HCT116 (cell line): Measurements from ENCODE around the gene NCR3LG1. TPM values are rescaled to one million over a fixed set of nuclear protein-coding genes. Genes with fewer than 3 reads are reported as not detected.

Source experiments
- ATAC-seq: fragments of 200-7000 bp; cut with Tn5 transposase; 2 replicates; pipeline ENCODE4 v1.9.1; 2020; ENCODE audit warnings: mild to moderate bottlenecking, moderate library complexity
- BruUV-seq: library from RNA; stranded (reverse); fragments of 400-500 nt; replicated peaks from 2 replicates; lab custom pipeline; 2021; lab: Mats Ljungman, UMichigan
- CTCF ChIA-PET: fragments of 300-600 bp; sonication (Branson Sonifier 250); formaldehyde crosslinking; loops from one replicate; lab custom pipeline; 2021; ENCODE audit warnings: antibody characterized with exemption; lab: Charles Lee
- POLR2A ChIA-PET: fragments of 300-600, 350-600 bp; sonication (Branson Sonifier 250); formaldehyde crosslinking; loops from one replicate; lab custom pipeline; 2021; ENCODE audit warnings: antibody characterized with exemption; lab: Charles Lee
- RAD21 ChIA-PET, 2 experiments: fragments of 300-600 bp; sonication (Branson Sonifier 250); formaldehyde crosslinking; loops; one replicate each; lab custom pipeline; 2023; ENCODE audit warnings: low total read pairs in 2 of 2; ENCODE audit not compliant: uncharacterized antibody in 2 of 2, unreplicated experiment in 2 of 2, low non-redundant PET in 1 of 2; lab: Charles Lee
- DNase-seq: peaks from one replicate; pipeline ENCODE4 v3.0.0-alpha.2; 2010; ENCODE audit warnings: low read depth, low spot score
- H2AFZ ChIP-seq: fragments of 200-600 bp; shearing (Covaris generic), sonication (generic); 2 replicates; pipeline ENCODE4 v1.6.1; 2017; ENCODE audit warnings: low read depth, mixed run types, mixed read lengths, antibody characterized with exemption, low read length; ENCODE audit not compliant: poor library complexity, severe bottlenecking
- H3K27ac ChIP-seq: 2 replicates; pipeline ENCODE4 v1.5.1; 2012; ENCODE audit warnings: low read depth, low read length
- H3K27me3 ChIP-seq: fragments of 200-600 bp; sonication (generic); 2 replicates; pipeline ENCODE4 v1.6.1; 2016; ENCODE audit warnings: mixed run types, low read length, mixed read lengths; ENCODE audit not compliant: insufficient read depth
- H3K36me3 ChIP-seq, 2 experiments: fragments of 200-500 bp in 1 of 2; fragments of 200-600 bp in 1 of 2; sonication (Bioruptor generic) in 1 of 2; sonication (generic) in 1 of 2; 2 replicates each; pipeline versions ENCODE4 v1.5.1 to v1.6.1; 2014 to 2016; ENCODE audit warnings: low read length in 2 of 2, inconsistent platforms in 1 of 2, mixed read lengths in 1 of 2, mixed run types in 1 of 2; ENCODE audit not compliant: insufficient read depth in 2 of 2, control insufficient read depth in 1 of 2
- H3K4me1 ChIP-seq, 2 experiments: fragments of 200-600 bp in 1 of 2; sonication (generic) in 1 of 2; 2 replicates each; pipeline versions ENCODE4 v1.5.1 to v1.6.1; 2012 to 2017; ENCODE audit warnings: low read length in 2 of 2, inconsistent platforms in 1 of 2, mild to moderate bottlenecking in 1 of 2, mixed read lengths in 1 of 2, mixed run types in 1 of 2, moderate library complexity in 1 of 2; ENCODE audit not compliant: insufficient read depth in 2 of 2, control insufficient read depth in 1 of 2
- H3K4me2 ChIP-seq: fragments of 200-600 bp; sonication (generic); 2 replicates; pipeline ENCODE4 v1.6.1; 2017; ENCODE audit warnings: mixed run types, low read length, mixed read lengths
- H3K4me3 ChIP-seq, 2 experiments: fragments of 200-600 bp in 1 of 2; sonication (generic) in 1 of 2; replicated peaks in 1 of 2; 2 replicates each; pipeline ENCODE4 v1.5.1; 2011 to 2016; ENCODE audit warnings: low read length in 2 of 2, control low read depth in 1 of 2, low read depth in 1 of 2, mild to moderate bottlenecking in 1 of 2, mixed read lengths in 1 of 2, mixed run types in 1 of 2
- H3K79me2 ChIP-seq: fragments of 200-600 bp; sonication (generic); 2 replicates; pipeline ENCODE4 v1.6.1; 2017; ENCODE audit warnings: mild to moderate bottlenecking, mixed run types, low read length, moderate library complexity, mixed read lengths; ENCODE audit not compliant: insufficient read depth
- H3K9ac ChIP-seq: fragments of 200-600 bp; sonication (generic); 2 replicates; pipeline ENCODE4 v1.6.1; 2016; ENCODE audit warnings: low read length, mixed read lengths
- H3K9me2 ChIP-seq: fragments of 200-600 bp; sonication (generic), shearing (Covaris generic); 2 replicates; pipeline ENCODE4 v1.6.1; 2017; ENCODE audit warnings: mixed run types, mild to moderate bottlenecking, moderate library complexity; ENCODE audit not compliant: insufficient read depth
- H3K9me3 ChIP-seq, 2 experiments: fragments of 200-500 bp in 1 of 2; fragments of 200-600 bp in 1 of 2; sonication (Bioruptor generic) in 1 of 2; sonication (generic) in 1 of 2; 2 replicates each; pipeline ENCODE4 v1.6.1; 2014 to 2017; ENCODE audit warnings: low read length in 2 of 2, mixed read lengths in 2 of 2, inconsistent platforms in 1 of 2, low read depth in 1 of 2, mild to moderate bottlenecking in 1 of 2, mixed run types in 1 of 2, moderate library complexity in 1 of 2; ENCODE audit not compliant: control insufficient read depth in 1 of 2, insufficient read depth in 1 of 2
- H4K20me1 ChIP-seq: fragments of 200-600 bp; sonication (generic), shearing (Covaris generic); 2 replicates; pipeline ENCODE4 v1.6.1; 2017; ENCODE audit warnings: mixed run types, mild to moderate bottlenecking, moderate library complexity; ENCODE audit not compliant: insufficient read depth
- CBX3 ChIP-seq: IDR thresholded peaks from 2 replicates; pipeline ENCODE4 v1.6.1; 2012; ENCODE audit warnings: low read depth
- EZH2 ChIP-seq: fragments of 200-600 bp; sonication (generic); IDR thresholded peaks from 2 replicates; pipeline ENCODE4 v1.6.1; 2017; ENCODE audit warnings: antibody characterized with exemption, mixed run types
- EZH2phosphoT487 ChIP-seq: fragments of 200-600 bp; IDR thresholded peaks from 2 replicates; pipeline ENCODE4 v1.6.1; 2018; ENCODE audit warnings: antibody characterized with exemption, borderline replicate concordance
- MAX ChIP-seq: IDR thresholded peaks from 2 replicates; pipeline ENCODE4 v1.6.1; 2012
- RAD21 ChIP-seq: IDR thresholded peaks from 2 replicates; pipeline ENCODE4 v1.6.1; 2012; ENCODE audit warnings: low read depth, mild to moderate bottlenecking
- YY1 ChIP-seq: IDR thresholded peaks from 2 replicates; pipeline ENCODE4 v1.6.1; 2011; ENCODE audit warnings: low read length, low read depth, moderate library complexity, mild to moderate bottlenecking; ENCODE audit not compliant: insufficient replicate concordance; ENCODE audit errors: extremely low read depth
- ZFX ChIP-seq: fragments of 450-650 bp; IDR thresholded peaks from 2 replicates; pipeline ENCODE4 v1.6.1; 2017
- ZNF274 ChIP-seq: fragments of 200-500 bp; sonication (Bioruptor generic); IDR thresholded peaks from 2 replicates; pipeline ENCODE4 v1.6.1; 2014; ENCODE audit warnings: mild to moderate bottlenecking, low read depth, low read length, inconsistent platforms
- intact Hi-C: fragments of 100-400 bp; cut with micrococcal nuclease; formaldehyde crosslinking; loops from 2 replicates; pipeline ENCODE4 v1.10.0; 2022
- total RNA-seq: library from RNA; stranded (reverse); gene quantifications from one replicate; pipeline ENCODE4 v1.2.1, GENCODE V29; 2021; ENCODE audit not compliant: unreplicated experiment
- TF ChIP-seq, protein P1 (sequence below): IDR thresholded peaks from 2 replicates; pipeline ENCODE4 v1.6.1; 2012; ENCODE audit warnings: low read depth
- TF ChIP-seq, protein P2 (sequence below): IDR thresholded peaks from 2 replicates; pipeline ENCODE4 v1.6.1; 2011; ENCODE audit warnings: mild to moderate bottlenecking, low read length, moderate library complexity; ENCODE audit not compliant: insufficient replicate concordance; ENCODE audit errors: extremely low read depth
- TF ChIP-seq, protein P3 (sequence below): IDR thresholded peaks from 2 replicates; pipeline ENCODE4 v1.6.1; 2012

The NCR3LG1 gene
- total RNA-seq, 1 experiment from 2014 or later: 1.5 TPM

- Histone ChIP-seq H3K9ac (no peak overlapping the region), H3K9me3 (no peaks in the 10 kb centered on the region), H3K79me2 (no peaks in the 10 kb centered on the region)
- ATAC-seq: no peak
- no TSS peak for BruUV-seq
- TF ChIP-seq, protein P1, sequence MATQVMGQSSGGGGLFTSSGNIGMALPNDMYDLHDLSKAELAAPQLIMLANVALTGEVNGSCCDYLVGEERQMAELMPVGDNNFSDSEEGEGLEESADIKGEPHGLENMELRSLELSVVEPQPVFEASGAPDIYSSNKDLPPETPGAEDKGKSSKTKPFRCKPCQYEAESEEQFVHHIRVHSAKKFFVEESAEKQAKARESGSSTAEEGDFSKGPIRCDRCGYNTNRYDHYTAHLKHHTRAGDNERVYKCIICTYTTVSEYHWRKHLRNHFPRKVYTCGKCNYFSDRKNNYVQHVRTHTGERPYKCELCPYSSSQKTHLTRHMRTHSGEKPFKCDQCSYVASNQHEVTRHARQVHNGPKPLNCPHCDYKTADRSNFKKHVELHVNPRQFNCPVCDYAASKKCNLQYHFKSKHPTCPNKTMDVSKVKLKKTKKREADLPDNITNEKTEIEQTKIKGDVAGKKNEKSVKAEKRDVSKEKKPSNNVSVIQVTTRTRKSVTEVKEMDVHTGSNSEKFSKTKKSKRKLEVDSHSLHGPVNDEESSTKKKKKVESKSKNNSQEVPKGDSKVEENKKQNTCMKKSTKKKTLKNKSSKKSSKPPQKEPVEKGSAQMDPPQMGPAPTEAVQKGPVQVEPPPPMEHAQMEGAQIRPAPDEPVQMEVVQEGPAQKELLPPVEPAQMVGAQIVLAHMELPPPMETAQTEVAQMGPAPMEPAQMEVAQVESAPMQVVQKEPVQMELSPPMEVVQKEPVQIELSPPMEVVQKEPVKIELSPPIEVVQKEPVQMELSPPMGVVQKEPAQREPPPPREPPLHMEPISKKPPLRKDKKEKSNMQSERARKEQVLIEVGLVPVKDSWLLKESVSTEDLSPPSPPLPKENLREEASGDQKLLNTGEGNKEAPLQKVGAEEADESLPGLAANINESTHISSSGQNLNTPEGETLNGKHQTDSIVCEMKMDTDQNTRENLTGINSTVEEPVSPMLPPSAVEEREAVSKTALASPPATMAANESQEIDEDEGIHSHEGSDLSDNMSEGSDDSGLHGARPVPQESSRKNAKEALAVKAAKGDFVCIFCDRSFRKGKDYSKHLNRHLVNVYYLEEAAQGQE: no peak
- TF ChIP-seq YY1 (no peak), ZNF274 (no peak), MAX (no peak), CBX3 (no peak), ZFX (no peak), RAD21 (no peak), EZH2phosphoT487 (no peak), EZH2 (no peak)
- TF ChIP-seq, protein P2, sequence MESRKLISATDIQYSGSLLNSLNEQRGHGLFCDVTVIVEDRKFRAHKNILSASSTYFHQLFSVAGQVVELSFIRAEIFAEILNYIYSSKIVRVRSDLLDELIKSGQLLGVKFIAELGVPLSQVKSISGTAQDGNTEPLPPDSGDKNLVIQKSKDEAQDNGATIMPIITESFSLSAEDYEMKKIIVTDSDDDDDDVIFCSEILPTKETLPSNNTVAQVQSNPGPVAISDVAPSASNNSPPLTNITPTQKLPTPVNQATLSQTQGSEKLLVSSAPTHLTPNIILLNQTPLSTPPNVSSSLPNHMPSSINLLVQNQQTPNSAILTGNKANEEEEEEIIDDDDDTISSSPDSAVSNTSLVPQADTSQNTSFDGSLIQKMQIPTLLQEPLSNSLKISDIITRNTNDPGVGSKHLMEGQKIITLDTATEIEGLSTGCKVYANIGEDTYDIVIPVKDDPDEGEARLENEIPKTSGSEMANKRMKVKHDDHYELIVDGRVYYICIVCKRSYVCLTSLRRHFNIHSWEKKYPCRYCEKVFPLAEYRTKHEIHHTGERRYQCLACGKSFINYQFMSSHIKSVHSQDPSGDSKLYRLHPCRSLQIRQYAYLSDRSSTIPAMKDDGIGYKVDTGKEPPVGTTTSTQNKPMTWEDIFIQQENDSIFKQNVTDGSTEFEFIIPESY: no peak
- TF ChIP-seq, protein P3, sequence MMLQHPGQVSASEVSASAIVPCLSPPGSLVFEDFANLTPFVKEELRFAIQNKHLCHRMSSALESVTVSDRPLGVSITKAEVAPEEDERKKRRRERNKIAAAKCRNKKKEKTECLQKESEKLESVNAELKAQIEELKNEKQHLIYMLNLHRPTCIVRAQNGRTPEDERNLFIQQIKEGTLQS: no peak
- TF ChIP-seq, all 23 proteins: peak for 0
- ChIA-PET CTCF (no interaction called here), POLR2A (no interaction called here), RAD21 (no interaction called here)
- no peak overlapping the region for H3K27ac ChIP-seq
- H3K27me3 ChIP-seq: peaks cover 70% of the 10 kb centered on the region
- H3K4me3 ChIP-seq: no peak overlapping the region
- H4K20me1 ChIP-seq: no peaks in the 10 kb centered on the region
- H3K4me1 ChIP-seq: peaks cover 0 to 4% of the 10 kb centered on the region in 2 experiments; a peak in 2 of 4 replicates
- no peaks in the 10 kb centered on the region for H3K9me2 ChIP-seq
- H3K4me2 ChIP-seq: no peak overlapping the region
- no peaks in the 10 kb centered on the region for H3K36me3 ChIP-seq
- DNase-seq: no peak
- no peak overlapping the region for H2AFZ ChIP-seq
- intact Hi-C loops: no loop called here
These were observed 67.0 kb downstream of the NCR3LG1 start for GRCh38 chr11:17418444-17419081.
